Liver (tissue), 5 donors: Measurements from ENCODE around the gene GRIPAP1. TPM values are rescaled to one million over a fixed set of nuclear protein-coding genes. Genes with fewer than 3 reads are reported as not detected.

Experiments
- polyA plus RNA-seq, 2 donors: library from polyadenylated mRNA; stranded (reverse) in 1 of 2; unstranded in 1 of 2; fragments of 200-250 nt in 1 of 2; fragments of >200 nt in 1 of 2; fragmentation: Nextera tagmentation in 1 of 2; extraction: Ambion mirVana in 1 of 2; gene quantifications; one replicate each; pipeline versions ENCODE4 v1.2.1 to v1.2.3, GENCODE V29; 2013 to 2015
- small RNA-seq: library from RNA; depleted of rRNA; stranded (forward); fragments of <200 nt; gene quantifications from one replicate; pipeline ENCODE3, GENCODE V24; 2014
- total RNA-seq, 2 donors: library from RNA; depleted of rRNA; stranded (reverse); fragments of >200 nt; gene quantifications; one replicate each; pipeline ENCODE4 v1.2.3, GENCODE V29; 2014
- donor health status: healthy.
- donor health status: healthy.
- donor health status: healthy.

The GRIPAP1 gene
- total and polyA plus RNA-seq, 4 donors = 14.1 to 21.3 (median 16.4) TPM

Small RNA genes within 50 kb of the gene (small RNA-seq; reads per million reads assigned to genes)
- gene RNU6-722P = not detected

Other genes starting within 250 kb of the GRIPAP1 start
- gene GLOD5, start 240.5 kb downstream of the GRIPAP1 start, total RNA-seq = under 1 TPM in 1 of 2 donors, not detected in 1; 0.67 TPM
- gene GLOD5, start 240.5 kb downstream of the GRIPAP1 start, polyA plus RNA-seq = 1 to 10 TPM; 2.1 to 3.4 TPM
- gene GATA1, start 215.7 kb downstream of the GRIPAP1 start, total RNA-seq = 10 to 100 TPM in 1 of 2 donors, not detected in 1; 39.9 TPM
- under 1 TPM in 1 of 2 donors, not detected in 1; 0.05 TPM for gene GATA1, start 215.7 kb downstream of the GRIPAP1 start, polyA plus RNA-seq
- 10 to 100 TPM; 48.1 to 80.5 TPM for gene HDAC6, start 200.2 kb downstream of the GRIPAP1 start, total RNA-seq
- gene HDAC6, start 200.2 kb downstream of the GRIPAP1 start, polyA plus RNA-seq = 10 to 100 TPM; 54.4 to 59.2 TPM
- not detected for gene ERAS, start 175.8 kb downstream of the GRIPAP1 start, total RNA-seq
- not detected for gene ERAS, start 175.8 kb downstream of the GRIPAP1 start, polyA plus RNA-seq
- 1 to 10 TPM in 1 of 2 donors, under 1 TPM in 1; 0.08 to 5.4 TPM for gene PCSK1N, start 166.7 kb downstream of the GRIPAP1 start, total RNA-seq
- 1 to 10 TPM in 1 of 2 donors, under 1 TPM in 1; 0.05 to 1.8 TPM for gene PCSK1N, start 166.7 kb downstream of the GRIPAP1 start, polyA plus RNA-seq
- 10 to 100 TPM; 22.8 to 25.9 TPM for gene TIMM17B, start 104.5 kb downstream of the GRIPAP1 start, total RNA-seq
- 10 to 100 TPM; 34.2 to 53.1 TPM for gene TIMM17B, start 104.5 kb downstream of the GRIPAP1 start, polyA plus RNA-seq
- 10 to 100 TPM; 22.0 to 34.6 TPM for gene PQBP1, start 104.3 kb downstream of the GRIPAP1 start, total RNA-seq
- 10 to 100 TPM; 40.0 to 44.3 TPM for gene PQBP1, start 104.3 kb downstream of the GRIPAP1 start, polyA plus RNA-seq
- gene SLC35A2, start 90.6 kb downstream of the GRIPAP1 start, total RNA-seq = 10 to 100 TPM; 10.0 to 15.5 TPM
- 10 to 100 TPM; 13.3 to 26.9 TPM for gene SLC35A2, start 90.6 kb downstream of the GRIPAP1 start, polyA plus RNA-seq
- 10 to 100 TPM in 1 of 2 donors, 1 to 10 TPM in 1; 5.8 to 28.3 TPM for gene PIM2, start 83.2 kb downstream of the GRIPAP1 start, total RNA-seq
- 1 to 10 TPM; 4.5 to 8.1 TPM for gene PIM2, start 83.2 kb downstream of the GRIPAP1 start, polyA plus RNA-seq
- gene OTUD5, start 44.7 kb downstream of the GRIPAP1 start, total RNA-seq = 10 to 100 TPM; 17.0 to 29.3 TPM
- 10 to 100 TPM in 1 of 2 donors, 1 to 10 TPM in 1; 9.3 to 18.8 TPM for gene OTUD5, start 44.7 kb downstream of the GRIPAP1 start, polyA plus RNA-seq
- 1 to 10 TPM in 1 of 2 donors, under 1 TPM in 1; 0.28 to 1.1 TPM for gene KCND1, start 30.4 kb downstream of the GRIPAP1 start, total RNA-seq
- gene KCND1, start 30.4 kb downstream of the GRIPAP1 start, polyA plus RNA-seq = under 1 TPM; 0.17 to 0.28 TPM
- gene TFE3, start 41.1 kb upstream of the GRIPAP1 start, total RNA-seq = 10 to 100 TPM in 1 of 2 donors, 1 to 10 TPM in 1; 9.5 to 17.1 TPM
- gene TFE3, start 41.1 kb upstream of the GRIPAP1 start, polyA plus RNA-seq = 10 to 100 TPM in 1 of 2 donors, 1 to 10 TPM in 1; 8.6 to 22.4 TPM
- gene CCDC120, start 56.7 kb upstream of the GRIPAP1 start, total RNA-seq = 1 to 10 TPM; 1.0 to 1.9 TPM
- 1 to 10 TPM; 1.3 to 3.4 TPM for gene CCDC120, start 56.7 kb upstream of the GRIPAP1 start, polyA plus RNA-seq
- gene PRAF2, start 71.7 kb upstream of the GRIPAP1 start, total RNA-seq = 1 to 10 TPM; 1.4 to 2.1 TPM
- 1 to 10 TPM; 5.7 to 8.2 TPM for gene PRAF2, start 71.7 kb upstream of the GRIPAP1 start, polyA plus RNA-seq
- gene WDR45, start 77.6 kb upstream of the GRIPAP1 start, total RNA-seq = 10 to 100 TPM; 28.0 to 47.9 TPM
- gene WDR45, start 77.6 kb upstream of the GRIPAP1 start, polyA plus RNA-seq = 10 to 100 TPM; 51.2 to 60.7 TPM
- 10 to 100 TPM in 1 of 2 donors, 1 to 10 TPM in 1; 9.5 to 13.8 TPM for gene GPKOW, start 121.5 kb upstream of the GRIPAP1 start, total RNA-seq
- 10 to 100 TPM in 1 of 2 donors, 1 to 10 TPM in 1; 7.7 to 12.0 TPM for gene GPKOW, start 121.5 kb upstream of the GRIPAP1 start, polyA plus RNA-seq
- 1 to 10 TPM; 2.9 to 6.9 TPM for gene MAGIX, start 160.5 kb upstream of the GRIPAP1 start, total RNA-seq
- 10 to 100 TPM in 1 of 2 donors, 1 to 10 TPM in 1; 8.8 to 10.8 TPM for gene MAGIX, start 160.5 kb upstream of the GRIPAP1 start, polyA plus RNA-seq
- 1 to 10 TPM; 2.4 to 6.7 TPM for gene PLP2, start 169.6 kb upstream of the GRIPAP1 start, total RNA-seq
- gene PLP2, start 169.6 kb upstream of the GRIPAP1 start, polyA plus RNA-seq = 10 to 100 TPM; 22.6 to 24.5 TPM
- gene PRICKLE3, start 184.1 kb upstream of the GRIPAP1 start, total RNA-seq = 1 to 10 TPM; 2.5 to 6.5 TPM
- 1 to 10 TPM; 2.1 to 3.3 TPM for gene PRICKLE3, start 184.1 kb upstream of the GRIPAP1 start, polyA plus RNA-seq
- gene SYP, start 197.9 kb upstream of the GRIPAP1 start, total RNA-seq = under 1 TPM; 0.61 to 0.67 TPM
- under 1 TPM; 0.30 to 0.33 TPM for gene SYP, start 197.9 kb upstream of the GRIPAP1 start, polyA plus RNA-seq
- not detected for gene CACNA1F, start 231.1 kb upstream of the GRIPAP1 start, total RNA-seq
- gene CACNA1F, start 231.1 kb upstream of the GRIPAP1 start, polyA plus RNA-seq = under 1 TPM in 1 of 2 donors, not detected in 1; 0.03 TPM
- gene CCDC22, start 233.2 kb upstream of the GRIPAP1 start, total RNA-seq = 1 to 10 TPM; 6.2 TPM
- gene CCDC22, start 233.2 kb upstream of the GRIPAP1 start, polyA plus RNA-seq = 1 to 10 TPM; 4.2 to 7.8 TPM